GM12873 (cell line): ENCODE measurements around the gene KCNN2.

Experiments
- TF ChIP-seq, protein P1 (sequence below): IDR thresholded peaks from 2 replicates; pipeline ENCODE4 v1.5.1; 2012; ENCODE audit warnings: low read depth, mild to moderate bottlenecking, moderate library complexity, low read length, control low read depth; ENCODE audit not compliant: insufficient read depth; ENCODE audit errors: missing control alignments

KCNN2 gene

DNA sequence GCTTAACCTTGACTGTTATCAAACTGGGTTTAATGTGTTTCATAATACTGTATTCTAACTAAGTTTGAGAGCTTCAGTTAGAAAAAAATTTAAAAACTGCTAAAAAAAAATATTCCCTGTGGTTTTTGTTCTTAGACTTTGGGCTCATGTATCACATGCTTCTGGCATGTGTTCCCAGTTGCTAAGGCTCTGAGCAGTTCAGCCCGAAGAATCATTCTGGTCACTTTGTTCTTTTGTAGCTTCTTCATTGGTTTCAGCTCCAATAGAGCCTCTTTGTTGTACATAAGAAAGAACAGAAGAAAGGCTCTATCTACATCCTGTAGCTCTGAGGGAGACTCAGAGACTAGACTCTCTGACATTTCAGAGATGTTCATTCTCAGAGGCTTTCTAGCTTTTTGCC lies 25.6 kb downstream of the KCNN2 start:
- TF ChIP-seq, protein P1, sequence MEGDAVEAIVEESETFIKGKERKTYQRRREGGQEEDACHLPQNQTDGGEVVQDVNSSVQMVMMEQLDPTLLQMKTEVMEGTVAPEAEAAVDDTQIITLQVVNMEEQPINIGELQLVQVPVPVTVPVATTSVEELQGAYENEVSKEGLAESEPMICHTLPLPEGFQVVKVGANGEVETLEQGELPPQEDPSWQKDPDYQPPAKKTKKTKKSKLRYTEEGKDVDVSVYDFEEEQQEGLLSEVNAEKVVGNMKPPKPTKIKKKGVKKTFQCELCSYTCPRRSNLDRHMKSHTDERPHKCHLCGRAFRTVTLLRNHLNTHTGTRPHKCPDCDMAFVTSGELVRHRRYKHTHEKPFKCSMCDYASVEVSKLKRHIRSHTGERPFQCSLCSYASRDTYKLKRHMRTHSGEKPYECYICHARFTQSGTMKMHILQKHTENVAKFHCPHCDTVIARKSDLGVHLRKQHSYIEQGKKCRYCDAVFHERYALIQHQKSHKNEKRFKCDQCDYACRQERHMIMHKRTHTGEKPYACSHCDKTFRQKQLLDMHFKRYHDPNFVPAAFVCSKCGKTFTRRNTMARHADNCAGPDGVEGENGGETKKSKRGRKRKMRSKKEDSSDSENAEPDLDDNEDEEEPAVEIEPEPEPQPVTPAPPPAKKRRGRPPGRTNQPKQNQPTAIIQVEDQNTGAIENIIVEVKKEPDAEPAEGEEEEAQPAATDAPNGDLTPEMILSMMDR = no peak

DNA sequence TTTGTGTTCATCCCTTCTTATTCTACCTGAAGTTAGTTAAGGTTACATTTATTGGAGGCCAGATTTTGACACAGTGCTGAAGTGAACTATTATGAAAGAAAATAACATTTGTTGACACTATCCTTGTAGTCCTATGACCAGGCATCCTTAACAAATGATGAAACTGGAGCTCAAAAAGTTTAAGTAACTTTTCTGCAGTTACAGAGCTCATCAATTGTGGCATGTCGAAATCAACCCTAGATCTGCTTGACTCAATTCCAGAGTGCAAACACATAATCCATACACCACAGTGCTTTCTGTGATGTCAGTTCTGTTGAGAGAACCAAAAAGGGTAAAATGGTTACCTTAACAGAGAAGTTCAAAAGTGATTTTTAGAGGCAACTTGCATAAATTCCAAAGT lies 28.6 kb downstream of the KCNN2 start:
- TF ChIP-seq, protein P1 = no peak

DNA sequence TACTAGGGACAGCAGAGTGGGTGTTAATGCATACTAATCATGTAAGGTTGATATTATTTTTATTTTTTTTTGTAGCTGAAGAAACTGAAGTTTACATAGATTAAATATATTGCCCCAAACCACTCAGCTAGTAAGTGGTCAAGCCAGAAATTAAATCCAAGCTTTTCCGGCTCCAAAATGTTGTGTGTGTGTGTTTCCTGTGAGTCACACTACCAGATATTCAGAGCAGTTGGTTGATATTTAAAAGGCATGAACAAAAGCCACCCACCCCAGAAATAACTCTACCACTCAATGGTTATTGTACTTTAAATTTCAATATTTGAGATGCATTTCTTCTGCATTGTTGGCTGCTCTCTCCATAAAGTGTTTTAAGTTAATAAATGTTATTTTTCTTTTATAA lies 29.5 kb downstream of the KCNN2 start:
- TF ChIP-seq, protein P1 = no peak

DNA sequence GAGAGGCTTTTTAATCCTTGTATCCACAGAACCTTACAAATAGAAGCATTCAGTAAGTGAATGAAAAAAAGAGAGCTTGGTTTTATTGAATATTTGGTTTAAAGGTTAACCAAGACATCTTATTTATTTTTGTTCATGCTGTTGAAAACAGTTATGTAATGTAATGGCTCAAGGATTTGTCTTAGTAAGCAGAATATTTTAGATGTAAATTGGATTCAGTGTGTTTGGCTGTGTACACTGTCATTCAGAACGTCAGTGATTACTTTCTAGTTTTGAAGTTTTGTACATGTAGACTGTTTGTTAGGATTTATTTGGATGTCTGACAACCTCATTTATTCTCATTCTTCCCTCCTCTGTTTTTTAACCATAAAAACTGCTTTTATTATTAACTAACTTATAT lies 31.3 kb downstream of the KCNN2 start:
- TF ChIP-seq, protein P1 = no peak

DNA sequence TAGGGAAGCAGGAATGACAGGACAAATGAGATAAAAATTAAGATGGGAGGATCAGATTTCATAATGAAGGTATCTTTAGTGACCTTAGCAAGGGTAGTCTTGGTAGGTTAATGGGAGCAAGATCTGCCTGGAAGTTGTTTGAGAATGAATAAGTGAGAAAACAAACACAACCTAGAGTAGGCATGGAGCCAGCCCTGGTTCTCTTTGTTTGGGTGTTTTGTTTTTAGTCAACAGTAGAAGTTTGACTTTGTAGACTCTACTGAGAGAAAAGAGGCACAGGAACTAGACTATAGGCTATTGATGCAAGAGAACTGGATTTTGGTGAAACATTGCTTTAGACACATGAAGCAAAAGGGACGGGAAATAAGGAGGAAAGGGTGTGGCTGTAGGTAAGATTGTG lies 40.3 kb downstream of the KCNN2 start:
- TF ChIP-seq, protein P1 = no peak

DNA sequence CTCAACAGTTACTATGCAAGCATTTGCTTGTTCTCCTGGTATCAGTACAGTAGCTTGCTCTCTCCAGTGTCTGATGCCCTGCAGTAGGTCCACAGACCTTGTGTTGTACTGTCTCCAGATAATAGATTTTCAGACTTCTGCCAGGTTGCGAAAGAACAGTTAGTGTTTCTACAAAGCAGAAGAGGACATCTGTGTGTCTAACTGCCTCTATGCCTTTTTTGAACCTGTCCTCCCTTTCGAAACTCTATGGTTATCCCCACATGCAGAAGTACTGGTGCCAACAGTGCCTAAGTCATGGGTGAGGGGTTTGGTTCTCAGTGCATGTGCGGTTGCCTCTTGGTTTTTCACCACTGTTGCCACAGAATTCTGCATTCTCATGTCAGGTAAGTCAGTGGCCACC lies 45.9 kb downstream of the KCNN2 start:
- TF ChIP-seq, protein P1 = no peak

DNA sequence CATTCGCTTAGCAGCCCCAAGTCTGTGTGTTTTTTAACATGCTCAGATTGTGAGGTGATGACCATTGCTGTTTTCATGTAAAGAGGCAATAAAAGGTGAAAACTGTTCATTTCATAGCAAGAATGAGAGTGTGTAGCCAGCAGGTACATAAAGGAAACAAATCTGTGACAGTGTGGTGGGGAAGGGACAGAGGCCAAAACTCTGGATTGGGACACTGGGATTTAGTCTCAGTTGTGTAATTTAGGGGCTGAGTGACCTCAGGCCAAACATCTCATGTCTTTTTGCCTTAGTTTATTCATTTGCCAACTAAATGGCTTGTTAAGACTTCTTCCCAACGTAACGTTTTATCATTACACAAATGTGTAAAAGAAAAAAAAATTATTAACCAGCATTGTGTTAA lies 47.0 kb downstream of the KCNN2 start:
- TF ChIP-seq, protein P1 = no peak
